Osteocyte (in vitro differentiated cells): ENCODE results near the gene FAM13A. TPM values are rescaled to one million over a fixed set of nuclear protein-coding genes. Genes with fewer than 3 reads are reported as not detected.

ENCODE experiments used
- DNase-seq: peaks from one replicate; pipeline ENCODE4 v3.0.0; 2021; ENCODE audit warnings: mixed read lengths; ENCODE audit not compliant: unreplicated experiment; ENCODE audit errors: extremely low spot score
- H3K27ac Mint-ChIP-seq: one replicate; pipeline ENCODE4 v1.8.0; 2021; ENCODE audit warnings: mild to moderate bottlenecking, mixed read lengths; ENCODE audit not compliant: unreplicated experiment
- H3K27me3 Mint-ChIP-seq: one replicate; pipeline ENCODE4 v1.8.0; 2021; ENCODE audit warnings: mixed read lengths; ENCODE audit not compliant: unreplicated experiment
- H3K36me3 Mint-ChIP-seq: one replicate; pipeline ENCODE4 v1.8.0; 2021; ENCODE audit warnings: mixed read lengths; ENCODE audit not compliant: unreplicated experiment
- H3K4me1 Mint-ChIP-seq: one replicate; pipeline ENCODE4 v1.8.0; 2021; ENCODE audit warnings: mixed read lengths; ENCODE audit not compliant: unreplicated experiment
- H3K4me3 Mint-ChIP-seq: one replicate; pipeline ENCODE4 v1.8.0; 2021; ENCODE audit warnings: mild to moderate bottlenecking, moderate library complexity, mixed read lengths; ENCODE audit not compliant: unreplicated experiment
- H3K9me3 Mint-ChIP-seq: one replicate; pipeline ENCODE4 v1.8.0; 2021; ENCODE audit warnings: mixed read lengths; ENCODE audit not compliant: unreplicated experiment
- total RNA-seq: library from RNA; stranded (reverse); gene quantifications from 2 replicates; pipeline ENCODE4 v1.2.1, GENCODE V29; 2021
- TF ChIP-seq, protein P1 (sequence below): fragments of 200-600 bp; sonication (generic); IDR thresholded peaks from 2 replicates; pipeline ENCODE4 v1.5.0; 2021; ENCODE audit warnings: antibody characterized with exemption, mild to moderate bottlenecking, moderate library complexity

Gene FAM13A
- total RNA-seq, 1 donor from 2014 or later = 18.5 TPM

DNA sequence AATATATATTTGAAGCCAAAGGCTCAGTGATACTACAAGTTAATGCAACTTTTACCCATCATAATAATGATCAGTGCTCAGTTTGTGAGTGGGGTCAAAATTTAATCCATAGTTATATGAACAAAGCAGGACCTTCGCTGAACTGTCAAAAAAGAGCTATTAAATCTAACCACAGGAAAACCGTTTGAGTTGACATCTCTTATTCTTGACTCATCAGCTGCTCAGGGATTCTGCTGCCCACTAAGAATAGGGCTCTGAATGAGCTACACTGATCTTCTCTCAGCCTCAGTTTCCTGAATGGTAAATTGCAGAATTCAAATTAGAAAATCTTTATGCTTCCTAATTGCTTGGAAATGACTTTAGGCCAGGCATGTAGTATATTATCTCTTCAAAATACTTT, 314.4 kb downstream of the FAM13A start:
- TF ChIP-seq, protein P1, sequence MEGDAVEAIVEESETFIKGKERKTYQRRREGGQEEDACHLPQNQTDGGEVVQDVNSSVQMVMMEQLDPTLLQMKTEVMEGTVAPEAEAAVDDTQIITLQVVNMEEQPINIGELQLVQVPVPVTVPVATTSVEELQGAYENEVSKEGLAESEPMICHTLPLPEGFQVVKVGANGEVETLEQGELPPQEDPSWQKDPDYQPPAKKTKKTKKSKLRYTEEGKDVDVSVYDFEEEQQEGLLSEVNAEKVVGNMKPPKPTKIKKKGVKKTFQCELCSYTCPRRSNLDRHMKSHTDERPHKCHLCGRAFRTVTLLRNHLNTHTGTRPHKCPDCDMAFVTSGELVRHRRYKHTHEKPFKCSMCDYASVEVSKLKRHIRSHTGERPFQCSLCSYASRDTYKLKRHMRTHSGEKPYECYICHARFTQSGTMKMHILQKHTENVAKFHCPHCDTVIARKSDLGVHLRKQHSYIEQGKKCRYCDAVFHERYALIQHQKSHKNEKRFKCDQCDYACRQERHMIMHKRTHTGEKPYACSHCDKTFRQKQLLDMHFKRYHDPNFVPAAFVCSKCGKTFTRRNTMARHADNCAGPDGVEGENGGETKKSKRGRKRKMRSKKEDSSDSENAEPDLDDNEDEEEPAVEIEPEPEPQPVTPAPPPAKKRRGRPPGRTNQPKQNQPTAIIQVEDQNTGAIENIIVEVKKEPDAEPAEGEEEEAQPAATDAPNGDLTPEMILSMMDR = no peak
- H3K27me3 Mint-ChIP-seq = no peaks in the 10 kb centered on the region
- no peaks in the 10 kb centered on the region for H3K9me3 Mint-ChIP-seq
- no peak overlapping the region for H3K4me3 Mint-ChIP-seq
- H3K27ac Mint-ChIP-seq = no peak overlapping the region
- peaks cover 21% of the 10 kb centered on the region for H3K4me1 Mint-ChIP-seq
- H3K36me3 Mint-ChIP-seq = peaks cover 29% of the 10 kb centered on the region
- no peak for DNase-seq

DNA sequence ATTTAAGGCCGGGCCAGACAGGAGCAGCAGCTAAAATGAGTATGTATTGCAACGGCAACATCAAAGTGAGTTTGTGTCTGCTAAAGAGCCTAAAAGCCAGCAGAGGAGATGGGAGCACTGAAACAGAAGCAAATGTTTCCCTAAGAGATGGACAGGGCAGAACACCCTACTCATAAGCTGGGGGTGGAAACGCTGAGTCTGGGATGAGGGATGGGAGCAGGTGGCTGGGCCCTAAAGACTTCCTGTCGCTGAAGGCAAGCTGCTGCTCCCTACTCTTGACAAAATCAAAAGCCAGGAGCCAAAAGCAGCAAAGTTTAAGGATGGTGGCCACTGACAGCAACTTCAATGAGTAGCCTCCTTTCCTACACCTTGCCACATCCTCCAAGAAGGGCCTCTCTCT, 318.8 kb downstream of the FAM13A start:
- Mint-ChIP-seq H3K27ac (no peak overlapping the region), H3K4me3 (no peak overlapping the region), H3K4me1 (peaks cover 4% of the 10 kb centered on the region), H3K27me3 (no peaks in the 10 kb centered on the region), H3K9me3 (no peaks in the 10 kb centered on the region), H3K36me3 (peaks cover 15% of the 10 kb centered on the region)
- no peak for DNase-seq
- TF ChIP-seq, protein P1 = no peak

DNA sequence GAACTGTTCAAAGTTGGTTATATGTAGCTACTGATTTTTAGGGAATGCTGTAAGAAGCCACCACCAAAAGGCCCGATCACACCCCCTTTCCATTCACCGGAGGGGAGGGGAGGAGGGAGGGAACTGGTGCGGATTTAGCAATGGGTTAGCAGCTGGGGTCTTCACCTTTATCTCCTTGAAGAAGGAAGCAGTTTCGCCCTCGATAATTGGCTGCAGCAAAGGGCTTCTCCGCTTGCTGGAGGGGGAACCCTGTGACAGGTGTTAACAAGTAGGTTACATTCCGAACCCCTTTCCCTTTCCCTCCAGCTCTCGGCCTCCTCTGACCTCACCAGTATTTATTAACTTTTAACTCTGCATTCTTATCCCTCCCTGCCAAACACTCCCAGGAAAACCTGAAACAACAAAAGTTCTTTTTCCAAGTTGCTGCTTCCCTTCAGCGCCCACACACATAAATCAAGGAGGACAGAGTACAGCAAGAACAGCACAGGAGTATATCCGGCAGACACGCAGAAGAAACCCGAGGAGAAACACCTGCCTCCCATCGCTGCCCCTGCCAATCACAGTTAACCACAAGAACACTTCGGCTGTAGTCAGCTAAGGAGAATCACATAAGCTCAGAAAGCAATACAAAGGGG, 319.6 kb downstream of the FAM13A start:
- DNase-seq = no peak
- TF ChIP-seq, protein P1 = no peak
- H3K4me3 Mint-ChIP-seq = no peak overlapping the region
- no peaks in the 10 kb centered on the region for H3K9me3 Mint-ChIP-seq
- H3K27me3 Mint-ChIP-seq = no peaks in the 10 kb centered on the region
- no peak overlapping the region for H3K27ac Mint-ChIP-seq
- peaks cover 3% of the 10 kb centered on the region for H3K4me1 Mint-ChIP-seq
- peaks cover 15% of the 10 kb centered on the region for H3K36me3 Mint-ChIP-seq

DNA sequence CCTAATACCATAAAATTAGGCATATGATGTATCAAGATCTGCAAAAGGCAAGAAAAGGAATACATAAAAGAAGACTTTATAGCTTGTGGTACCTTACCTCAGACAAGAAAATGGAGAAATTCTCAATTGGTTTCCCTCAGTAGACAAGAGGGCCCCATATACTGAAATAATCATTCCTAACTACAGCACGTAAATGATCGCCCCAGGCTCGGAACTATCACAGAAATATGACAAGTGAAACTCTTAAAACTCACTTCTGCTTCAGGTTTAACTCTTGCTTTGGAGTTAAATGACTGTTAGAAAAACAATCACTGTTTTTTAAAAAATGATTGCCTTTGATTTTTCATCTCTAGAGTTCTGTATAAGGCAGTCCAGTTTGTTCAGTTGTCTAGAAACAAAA, 320.7 kb downstream of the FAM13A start:
- TF ChIP-seq, protein P1 = no peak
- Mint-ChIP-seq H3K27me3 (no peaks in the 10 kb centered on the region), H3K9me3 (no peaks in the 10 kb centered on the region), H3K36me3 (peaks cover 22% of the 10 kb centered on the region), H3K4me3 (no peak overlapping the region), H3K4me1 (no peaks in the 10 kb centered on the region), H3K27ac (no peak overlapping the region)
- no peak for DNase-seq

DNA sequence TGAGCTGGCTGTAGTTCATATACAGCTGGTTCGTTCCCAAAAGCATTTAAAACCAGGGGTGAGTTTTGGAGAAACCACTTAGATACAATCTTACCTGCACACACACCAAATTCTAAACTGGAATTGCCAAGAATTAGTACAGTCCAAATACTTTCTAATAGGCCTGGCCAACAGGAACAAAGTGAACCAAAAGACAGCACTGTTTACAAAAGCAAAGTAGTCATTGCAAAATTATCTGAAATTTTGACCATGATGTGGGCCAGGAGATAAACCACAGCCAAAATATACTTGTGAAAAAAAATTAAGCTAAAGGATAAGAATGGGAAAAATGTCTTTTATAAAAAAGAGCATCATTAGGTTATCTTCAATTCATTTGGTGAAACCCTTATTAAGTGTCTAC, 321.4 kb downstream of the FAM13A start:
- Mint-ChIP-seq H3K27me3 (no peaks in the 10 kb centered on the region), H3K36me3 (peaks cover 28% of the 10 kb centered on the region), H3K27ac (no peak overlapping the region), H3K4me3 (no peak overlapping the region), H3K4me1 (no peaks in the 10 kb centered on the region), H3K9me3 (no peaks in the 10 kb centered on the region)
- TF ChIP-seq, protein P1 = no peak
- DNase-seq = no peak
